ENCODE data around the gene COL4A2. TPM values are rescaled to one million over a fixed set of nuclear protein-coding genes. Genes with fewer than 3 reads are reported as not detected.

The COL4A2 gene
- total and polyA plus RNA-seq, 7 experiments from 2014 or later = 0.05 TPM; not detected in 6

DNA sequence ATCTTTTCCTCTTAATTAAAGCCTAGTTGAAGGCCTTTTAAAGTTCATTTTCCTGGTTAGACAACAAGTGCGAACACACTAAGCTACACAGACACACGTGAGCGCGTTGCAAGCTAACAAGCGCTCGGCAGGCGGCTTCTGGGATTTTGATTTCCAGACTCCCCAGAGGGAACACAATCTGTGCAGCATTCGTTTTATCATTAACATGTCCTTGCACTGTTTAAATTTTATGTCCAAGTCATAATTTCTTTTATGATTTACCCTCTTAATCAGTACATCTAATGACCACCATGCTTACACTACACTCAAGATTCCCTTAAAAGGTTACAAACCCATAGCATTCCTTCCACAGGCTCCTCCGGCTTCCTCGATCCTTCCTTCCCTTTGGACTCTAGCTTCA is 16.9 kb upstream of the COL4A2 start:
- ChIA-PET CTCF (no interaction called here), POLR2A (no interaction called here)
- H3K4me1 ChIP-seq (ENCODE audit: control insufficient read depth in 2 of 2, insufficient read depth in 2 of 2, low read length in 2 of 2) = no peaks in the 10 kb centered on the region
- H3K4me3 ChIP-seq (ENCODE audit: low read length) = no peak overlapping the region
- ATAC-seq (no peak), DNase-seq (no peak)
- peaks cover 0 to 5% (median 0%) of the 10 kb centered on the region in 11 donors for H3K9me3 Mint-ChIP-seq
- no peaks in the 10 kb centered on the region for H3K36me3 ChIP-seq (ENCODE audit: control insufficient read depth in 2 of 3, insufficient read depth in 3 of 3, low read length in 3 of 3)
- H3K27me3 Mint-ChIP-seq = peaks cover 7 to 42% (median 19%) of the 10 kb centered on the region in 5 donors
- intact Hi-C loops (cut with micrococcal nuclease) = no loop called here
- H3K27me3 ChIP-seq (ENCODE audit: control insufficient read depth in 2 of 2, insufficient read depth in 2 of 2, low read length in 2 of 2) = no peaks in the 10 kb centered on the region
- H3K27ac Mint-ChIP-seq = no peak overlapping the region
- no peak overlapping the region for H3K27ac ChIP-seq (ENCODE audit: low read depth, low read length)
- peaks cover 0 to 6% (median 0%) of the 10 kb centered on the region in 7 donors for H3K4me1 Mint-ChIP-seq
- no peaks in the 10 kb centered on the region for H3K9me3 ChIP-seq (ENCODE audit: control insufficient read depth in 2 of 3, low read length in 3 of 3)
- no peaks in the 10 kb centered on the region for H3K36me3 Mint-ChIP-seq
- H3K4me3 Mint-ChIP-seq = no peak overlapping the region

DNA sequence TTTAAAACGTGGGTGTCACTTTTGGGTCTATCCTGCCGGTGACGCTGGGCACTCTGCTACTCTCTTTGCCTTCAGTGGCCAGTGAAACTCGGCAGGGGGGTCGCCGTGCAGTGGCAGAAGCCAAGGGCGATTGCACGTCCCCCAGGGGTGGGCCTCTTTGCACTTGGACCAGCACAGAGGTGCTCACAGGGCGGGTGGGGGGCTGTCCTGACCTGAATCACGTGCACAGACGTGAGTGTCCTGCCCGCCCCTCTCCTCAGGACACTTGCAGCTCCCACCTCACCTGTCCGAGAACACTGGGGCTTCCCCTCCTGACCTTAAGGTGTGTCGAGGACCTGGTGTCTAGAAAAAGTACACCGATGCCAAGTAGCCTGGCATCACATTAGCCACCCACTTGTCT is 16.3 kb upstream of the COL4A2 start:
- H3K4me1 ChIP-seq (ENCODE audit: control insufficient read depth in 2 of 2, insufficient read depth in 2 of 2, low read length in 2 of 2) = no peaks in the 10 kb centered on the region
- Mint-ChIP-seq H3K36me3 (no peaks in the 10 kb centered on the region), H3K27me3 (peaks cover 10 to 42% (median 22%) of the 10 kb centered on the region in 5 donors), H3K4me3 (no peak overlapping the region), H3K27ac (no peak overlapping the region), H3K9me3 (peaks cover 0 to 5% (median 0%) of the 10 kb centered on the region in 11 donors), H3K4me1 (peaks cover 0 to 6% (median 0%) of the 10 kb centered on the region in 7 donors)
- H3K27ac ChIP-seq (ENCODE audit: low read depth, low read length) = no peak overlapping the region
- no peaks in the 10 kb centered on the region for H3K27me3 ChIP-seq (ENCODE audit: control insufficient read depth in 2 of 2, insufficient read depth in 2 of 2, low read length in 2 of 2)
- ATAC-seq = no peak
- H3K36me3 ChIP-seq (ENCODE audit: control insufficient read depth in 2 of 3, insufficient read depth in 3 of 3, low read length in 3 of 3) = no peaks in the 10 kb centered on the region
- ChIA-PET CTCF (no interaction called here), POLR2A (no interaction called here)
- intact Hi-C loops (cut with micrococcal nuclease) = no loop called here
- H3K4me3 ChIP-seq (ENCODE audit: low read length) = no peak overlapping the region
- no peaks in the 10 kb centered on the region for H3K9me3 ChIP-seq (ENCODE audit: control insufficient read depth in 2 of 3, low read length in 3 of 3)
- no peak for DNase-seq

DNA sequence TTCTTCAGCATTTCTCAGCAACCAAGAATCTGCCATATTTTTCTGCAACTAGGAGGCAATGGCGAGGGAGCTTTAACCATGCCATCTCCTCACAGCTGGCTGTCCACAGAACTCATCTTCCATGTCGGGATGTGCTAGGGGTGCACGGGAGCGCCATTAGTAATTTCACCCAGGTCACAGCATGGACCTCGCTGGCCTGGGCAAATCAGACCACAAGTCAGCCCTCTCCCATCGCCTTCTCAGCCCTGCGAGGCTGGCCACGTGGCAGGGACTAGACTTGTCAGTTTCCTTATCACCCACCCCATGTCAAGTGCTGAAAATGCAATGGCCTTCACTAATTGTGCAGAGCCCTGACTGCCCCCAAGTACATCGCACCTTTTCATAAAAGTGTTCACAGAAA is 15.8 kb upstream of the COL4A2 start:
- no peaks in the 10 kb centered on the region for H3K36me3 ChIP-seq (ENCODE audit: control insufficient read depth in 2 of 3, insufficient read depth in 3 of 3, low read length in 3 of 3)
- ChIA-PET POLR2A (no interaction called here), CTCF (no interaction called here)
- intact Hi-C loops (cut with micrococcal nuclease) = no loop called here
- Mint-ChIP-seq H3K27me3 (peaks cover 14 to 42% (median 26%) of the 10 kb centered on the region in 5 donors), H3K9me3 (peaks cover 0 to 5% (median 0%) of the 10 kb centered on the region in 11 donors), H3K4me1 (peaks cover 0 to 6% (median 0%) of the 10 kb centered on the region in 7 donors), H3K36me3 (no peaks in the 10 kb centered on the region), H3K27ac (no peak overlapping the region), H3K4me3 (no peak overlapping the region)
- no peak overlapping the region for H3K4me3 ChIP-seq (ENCODE audit: low read length)
- no peak for ATAC-seq
- no peak overlapping the region for H3K27ac ChIP-seq (ENCODE audit: low read depth, low read length)
- no peaks in the 10 kb centered on the region for H3K9me3 ChIP-seq (ENCODE audit: control insufficient read depth in 2 of 3, low read length in 3 of 3)
- H3K27me3 ChIP-seq (ENCODE audit: control insufficient read depth in 2 of 2, insufficient read depth in 2 of 2, low read length in 2 of 2) = no peaks in the 10 kb centered on the region
- H3K4me1 ChIP-seq (ENCODE audit: control insufficient read depth in 2 of 2, insufficient read depth in 2 of 2, low read length in 2 of 2) = no peaks in the 10 kb centered on the region
- no peak for DNase-seq

DNA sequence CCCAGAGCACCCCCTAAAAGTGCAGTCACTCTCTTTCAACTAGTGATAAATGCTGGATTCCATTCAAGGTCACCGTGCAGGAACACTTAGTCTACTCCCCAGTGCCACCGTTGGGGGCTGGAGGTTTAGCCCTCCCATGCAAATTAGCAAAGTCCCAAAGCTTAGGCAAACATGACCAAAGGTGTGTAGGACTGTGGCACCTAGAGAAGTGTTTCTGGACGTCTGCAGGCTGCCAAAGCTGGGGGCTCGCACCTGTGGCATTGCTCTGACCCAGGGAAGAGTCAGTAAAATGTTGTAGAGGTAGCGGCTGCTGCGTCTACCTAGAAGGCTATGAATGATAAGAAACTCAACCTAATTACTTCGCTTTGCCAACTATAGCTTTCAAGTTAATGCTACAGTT is 14.0 kb upstream of the COL4A2 start:
- ATAC-seq (no peak), DNase-seq (no peak)
- Histone ChIP-seq H3K27ac (ENCODE audit: low read depth, low read length) (no peak overlapping the region), H3K4me1 (ENCODE audit: control insufficient read depth in 2 of 2, insufficient read depth in 2 of 2, low read length in 2 of 2) (no peaks in the 10 kb centered on the region), H3K4me3 (ENCODE audit: low read length) (no peak overlapping the region), H3K27me3 (ENCODE audit: control insufficient read depth in 2 of 2, insufficient read depth in 2 of 2, low read length in 2 of 2) (no peaks in the 10 kb centered on the region), H3K9me3 (ENCODE audit: control insufficient read depth in 2 of 3, low read length in 3 of 3) (no peaks in the 10 kb centered on the region), H3K36me3 (ENCODE audit: control insufficient read depth in 2 of 3, insufficient read depth in 3 of 3, low read length in 3 of 3) (no peaks in the 10 kb centered on the region)
- Mint-ChIP-seq H3K27me3 (peaks cover 27 to 48% (median 37%) of the 10 kb centered on the region in 5 donors), H3K36me3 (no peaks in the 10 kb centered on the region), H3K27ac (no peak overlapping the region), H3K4me1 (peaks cover 0 to 6% (median 0%) of the 10 kb centered on the region in 7 donors), H3K4me3 (no peak overlapping the region), H3K9me3 (peaks cover 0 to 5% (median 0%) of the 10 kb centered on the region in 11 donors)
- CTCF ChIA-PET = interaction anchor here (0.6 kb wide), 1 partner anchor 221 kb away, joined by 3 read pairs; no protein-coding TSS in a partner anchor
- POLR2A ChIA-PET = no interaction called here
- intact Hi-C loops (cut with micrococcal nuclease) = no loop called here

DNA sequence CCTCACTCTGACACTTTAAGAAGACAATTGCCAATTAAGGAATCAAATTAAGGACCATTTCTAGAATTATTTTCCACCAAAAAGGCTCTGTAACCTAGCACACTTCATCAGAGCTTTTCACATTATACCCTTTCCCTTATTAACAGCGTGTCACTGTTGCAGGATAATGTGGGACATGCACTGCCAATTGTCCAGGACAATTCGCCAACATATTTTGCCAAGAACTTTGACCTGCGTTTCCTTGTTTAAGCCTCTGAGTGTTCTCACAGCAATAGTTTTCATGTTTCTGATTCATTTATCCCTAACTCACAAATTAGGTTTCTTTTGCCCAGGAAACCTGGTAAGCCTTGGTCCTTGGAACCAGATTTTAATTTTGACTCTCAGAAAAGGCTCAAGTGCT is 13.4 kb upstream of the COL4A2 start:
- ChIA-PET POLR2A (no interaction called here), CTCF (interaction anchor here (0.6 kb wide), 1 partner anchor 222 kb away, joined by 3 read pairs; no protein-coding TSS in a partner anchor)
- no peak for ATAC-seq
- Mint-ChIP-seq H3K36me3 (no peaks in the 10 kb centered on the region), H3K9me3 (peaks cover 0 to 5% (median 0%) of the 10 kb centered on the region in 11 donors), H3K27ac (no peak overlapping the region), H3K4me1 (peaks cover 0 to 6% (median 0%) of the 10 kb centered on the region in 7 donors), H3K4me3 (no peak overlapping the region), H3K27me3 (peaks cover 29 to 50% (median 42%) of the 10 kb centered on the region in 5 donors)
- H3K27ac ChIP-seq (ENCODE audit: low read depth, low read length) = no peak overlapping the region
- no peaks in the 10 kb centered on the region for H3K4me1 ChIP-seq (ENCODE audit: control insufficient read depth in 2 of 2, insufficient read depth in 2 of 2, low read length in 2 of 2)
- no peak for DNase-seq
- H3K27me3 ChIP-seq (ENCODE audit: control insufficient read depth in 2 of 2, insufficient read depth in 2 of 2, low read length in 2 of 2) = no peaks in the 10 kb centered on the region
- H3K4me3 ChIP-seq (ENCODE audit: low read length) = no peak overlapping the region
- H3K36me3 ChIP-seq (ENCODE audit: control insufficient read depth in 2 of 3, insufficient read depth in 3 of 3, low read length in 3 of 3) = no peaks in the 10 kb centered on the region
- H3K9me3 ChIP-seq (ENCODE audit: control insufficient read depth in 2 of 3, low read length in 3 of 3) = no peaks in the 10 kb centered on the region
- intact Hi-C loops (cut with micrococcal nuclease) = no loop called here

DNA sequence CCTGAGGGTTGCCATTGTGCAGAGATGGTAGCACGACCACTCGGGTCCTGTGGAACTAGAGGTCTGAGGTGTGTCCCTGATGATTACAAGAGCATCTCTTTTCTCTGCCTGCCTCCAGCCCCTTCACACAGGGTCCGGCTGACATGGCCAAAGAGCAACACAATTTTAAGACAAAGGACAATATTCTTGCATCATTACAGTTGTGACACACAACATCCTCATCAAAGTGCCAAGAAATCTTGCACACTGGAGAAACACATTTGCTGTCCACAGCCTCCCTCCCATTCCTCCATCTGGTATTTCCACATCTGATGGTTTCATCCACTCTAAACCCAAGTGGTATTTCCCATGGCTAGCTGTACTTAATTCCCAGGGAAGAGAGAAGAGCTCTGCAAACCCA is 12.9 kb upstream of the COL4A2 start:
- H3K36me3 ChIP-seq (ENCODE audit: control insufficient read depth in 2 of 3, insufficient read depth in 3 of 3, low read length in 3 of 3) = no peaks in the 10 kb centered on the region
- DNase-seq = no peak
- ChIA-PET POLR2A (no interaction called here), CTCF (no interaction called here)
- Mint-ChIP-seq H3K9me3 (peaks cover 0 to 5% (median 0%) of the 10 kb centered on the region in 11 donors), H3K4me3 (no peak overlapping the region), H3K4me1 (peaks cover 0 to 7% (median 0%) of the 10 kb centered on the region in 7 donors), H3K27me3 (peaks cover 29 to 52% (median 46%) of the 10 kb centered on the region in 5 donors), H3K27ac (no peak overlapping the region), H3K36me3 (no peaks in the 10 kb centered on the region)
- no peaks in the 10 kb centered on the region for H3K9me3 ChIP-seq (ENCODE audit: control insufficient read depth in 2 of 3, low read length in 3 of 3)
- H3K27ac ChIP-seq (ENCODE audit: low read depth, low read length) = no peak overlapping the region
- H3K4me3 ChIP-seq (ENCODE audit: low read length) = no peak overlapping the region
- ATAC-seq = no peak
- intact Hi-C loops (cut with micrococcal nuclease) = no loop called here
- no peaks in the 10 kb centered on the region for H3K4me1 ChIP-seq (ENCODE audit: control insufficient read depth in 2 of 2, insufficient read depth in 2 of 2, low read length in 2 of 2)
- H3K27me3 ChIP-seq (ENCODE audit: control insufficient read depth in 2 of 2, insufficient read depth in 2 of 2, low read length in 2 of 2) = peaks cover 0 to 3% of the 10 kb centered on the region in 2 donors

DNA sequence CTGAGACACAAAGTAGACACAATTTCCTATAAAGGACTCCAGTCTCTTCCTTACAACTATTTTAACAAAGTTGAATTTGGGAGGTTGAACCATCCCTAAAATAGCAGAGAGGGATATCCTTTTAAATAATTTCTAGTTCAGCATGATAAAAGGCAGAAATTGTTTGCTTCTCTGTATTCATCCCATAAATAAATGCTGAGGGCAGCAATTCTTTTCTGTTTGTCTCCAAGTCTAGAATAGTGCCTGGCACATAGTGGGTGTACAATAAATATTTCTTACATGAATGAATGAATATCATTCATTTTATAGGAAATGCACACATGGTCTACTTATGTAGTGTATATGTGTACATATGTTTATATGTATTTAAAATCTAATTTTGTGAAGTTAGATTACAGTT is 12.5 kb upstream of the COL4A2 start:
- no peaks in the 10 kb centered on the region for H3K36me3 Mint-ChIP-seq
- POLR2A ChIA-PET = no interaction called here
- no peak overlapping the region for H3K4me3 Mint-ChIP-seq
- ATAC-seq = no peak
- Histone ChIP-seq H3K4me3 (ENCODE audit: low read length) (no peak overlapping the region), H3K27me3 (ENCODE audit: control insufficient read depth in 2 of 2, insufficient read depth in 2 of 2, low read length in 2 of 2) (peaks cover 0 to 3% of the 10 kb centered on the region in 2 donors), H3K9me3 (ENCODE audit: control insufficient read depth in 2 of 3, low read length in 3 of 3) (no peaks in the 10 kb centered on the region), H3K36me3 (ENCODE audit: control insufficient read depth in 2 of 3, insufficient read depth in 3 of 3, low read length in 3 of 3) (no peaks in the 10 kb centered on the region), H3K27ac (ENCODE audit: low read depth, low read length) (no peak overlapping the region), H3K4me1 (ENCODE audit: control insufficient read depth in 2 of 2, insufficient read depth in 2 of 2, low read length in 2 of 2) (no peaks in the 10 kb centered on the region)
- peaks cover 29 to 52% (median 50%) of the 10 kb centered on the region in 5 donors for H3K27me3 Mint-ChIP-seq
- no peak overlapping the region for H3K27ac Mint-ChIP-seq
- CTCF ChIA-PET = no interaction called here
- no peak for DNase-seq
- peaks cover 0 to 5% (median 0%) of the 10 kb centered on the region in 11 donors for H3K9me3 Mint-ChIP-seq
- peaks cover 0 to 7% (median 0%) of the 10 kb centered on the region in 7 donors for H3K4me1 Mint-ChIP-seq
- intact Hi-C loops (cut with micrococcal nuclease) = no loop called here
